K562 (cell line): ENCODE results near the gene EFNA5. TPM values are rescaled to one million over a fixed set of nuclear protein-coding genes. Genes with fewer than 3 reads are reported as not detected.

Experiments used
- ATAC-seq: fragments of 200-7000 bp; cut with Tn5 transposase; 3 replicates; pipeline ENCODE4 v1.9.1; 2020; ENCODE audit warnings: moderate library complexity
- BruUV-seq: library from RNA; stranded (reverse); fragments of 400-500 nt; replicated peaks from 2 replicates; lab custom pipeline; 2021; lab: Mats Ljungman, UMichigan
- CTCF ChIA-PET: fragments of 300-600 bp; formaldehyde crosslinking; extraction: SDS; loops from one replicate; lab custom pipeline; 2021; ENCODE audit warnings: low intra/inter-chr PET ratio; lab: Yijun Ruan, JAX
- POLR2A ChIA-PET: fragments of 300-600, 350-650 bp; sonication (Branson Sonifier 250); formaldehyde crosslinking; extraction: SDS; loops from one replicate; lab custom pipeline; 2021; ENCODE audit warnings: antibody characterized with exemption, inconsistent platforms; lab: Yijun Ruan, JAX
- DNase-seq, 4 experiments: peaks; one replicate each; pipeline versions ENCODE4 v3.0.0 to v3.0.0-alpha.2; 2011 to 2018; ENCODE audit warnings: low spot score in 3 of 4, mixed read lengths in 3 of 4; ENCODE audit errors: extremely low read depth in 1 of 4
- FAIRE-seq: peaks from 2 replicates; lab custom pipeline; 2011; peaks lifted over from hg19 to GRCh38; lab: Jason Lieb, UNC
- H2AFZ ChIP-seq: 2 replicates; pipeline ENCODE4 v1.6.0; 2011; ENCODE audit warnings: low read depth, low read length, control low read depth, inconsistent platforms
- H3K27ac ChIP-seq: fragments of 200-600 bp; 3 replicates; pipeline ENCODE4 v1.8.0; 2011; ENCODE audit warnings: low read depth, mild to moderate bottlenecking, control low read depth, inconsistent platforms, low read length, moderate library complexity, mixed read lengths; ENCODE audit errors: extremely low read depth
- H3K27me3 ChIP-seq, 2 experiments: fragments of 300-600 bp in 1 of 2; 2 replicates in 1 of 2; 3 replicates in 1 of 2; pipeline versions ENCODE4 v1.6.0 to v1.8.0; 2011; ENCODE audit warnings: inconsistent platforms in 2 of 2, low read length in 2 of 2, mild to moderate bottlenecking in 1 of 2, mixed read lengths in 1 of 2, moderate library complexity in 1 of 2; ENCODE audit not compliant: control insufficient read depth in 2 of 2, insufficient read depth in 2 of 2
- H3K36me3 ChIP-seq: fragments of 300-600 bp; 3 replicates; pipeline ENCODE4 v1.8.0; 2011; ENCODE audit warnings: mild to moderate bottlenecking, low read length, inconsistent platforms; ENCODE audit not compliant: control insufficient read depth, insufficient read depth
- H3K4me1 ChIP-seq, 2 experiments: fragments of 200-600 bp in 1 of 2; replicated peaks in 1 of 2; 2 replicates in 1 of 2; 3 replicates in 1 of 2; pipeline versions ENCODE4 v1.5.1 to v1.8.0; 2011; ENCODE audit warnings: inconsistent platforms in 2 of 2, low read length in 2 of 2, mild to moderate bottlenecking in 1 of 2, mixed read lengths in 1 of 2, moderate library complexity in 1 of 2; ENCODE audit not compliant: control insufficient read depth in 2 of 2, insufficient read depth in 2 of 2
- H3K4me2 ChIP-seq: 2 replicates; pipeline ENCODE4 v1.6.1; 2011; ENCODE audit warnings: low read length, control low read depth, inconsistent platforms, mixed read lengths; ENCODE audit not compliant: insufficient read depth
- H3K4me3 ChIP-seq: fragments of 200-600 bp; sonication (generic), shearing (Covaris generic); 2 replicates; pipeline ENCODE4 v1.5.1; 2016; ENCODE audit warnings: control low read depth, inconsistent platforms
- H3K79me2 ChIP-seq: fragments of 200-600 bp; 3 replicates; pipeline ENCODE4 v1.8.0; 2011; ENCODE audit warnings: low read length, inconsistent platforms; ENCODE audit not compliant: control insufficient read depth, insufficient read depth
- H3K9ac ChIP-seq, 2 experiments: 2 replicates each; pipeline versions ENCODE4 v1.6.0 to v1.6.1; 2011; ENCODE audit warnings: low read depth in 2 of 2, low read length in 2 of 2, control low read depth in 1 of 2, inconsistent platforms in 1 of 2, mild to moderate bottlenecking in 1 of 2, mixed read lengths in 1 of 2; ENCODE audit not compliant: insufficient read depth in 1 of 2
- H3K9me1 ChIP-seq: one replicate; pipeline ENCODE4 v1.6.0; 2011; ENCODE audit warnings: inconsistent platforms, mild to moderate bottlenecking, low read length, moderate library complexity; ENCODE audit not compliant: control insufficient read depth, insufficient read depth
- H3K9me3 ChIP-seq: replicated peaks from 2 replicates; pipeline ENCODE4 v1.5.1; 2011; ENCODE audit warnings: low read depth, low read length, inconsistent platforms; ENCODE audit not compliant: control insufficient read depth, insufficient read depth
- H4K20me1 ChIP-seq: replicated peaks from 2 replicates; pipeline ENCODE4 v1.6.1; 2011; ENCODE audit warnings: low read length, inconsistent platforms, mixed read lengths; ENCODE audit not compliant: control insufficient read depth, insufficient read depth
- ETV5 ChIP-seq: sonication (generic); formaldehyde crosslinking; IDR thresholded peaks from 2 replicates; pipeline ENCODE4 v1.4.0; 2020; ENCODE audit warnings: low read depth, mild to moderate bottlenecking, missing genetic modification reagents
- SMARCE1 ChIP-seq: fragments of 450-650 bp; IDR thresholded peaks from 2 replicates; pipeline ENCODE4 v1.7.1; 2016; ENCODE audit warnings: mild to moderate bottlenecking
- WGBS: fragments of 100-300 bp; shearing (Covaris generic); methylation state at CpG from one replicate; pipeline ENCODE4 v1.1.6; 2016; ENCODE audit warnings: low coverage, mixed read lengths; ENCODE audit not compliant: insufficient coverage; ENCODE audit errors: missing lambda C conversion rate; 5-methylcytosine and 5-hydroxymethylcytosine counted together
- in situ Hi-C: fragments of 300-500 bp; cut with MboI; formaldehyde crosslinking; loops from 4 replicates; pipeline ENCODE4 v1.15.0; 2018; ENCODE audit warnings: inconsistent platforms, mixed read lengths
- intact Hi-C: fragments of 100-400 bp; cut with micrococcal nuclease; formaldehyde crosslinking; loops from 2 replicates; pipeline ENCODE4 v1.14.2; 2022
- polyA plus RNA-seq, 8 experiments: library from polyadenylated mRNA; depleted of rRNA in 4 of 8; stranded (reverse) in 5 of 8; unstranded in 3 of 8; fragments of >200 nt; fragmentation: Nextera tagmentation in 2 of 8; fragmentation: Illumina TruSeq in 1 of 8; extraction: Ambion mirVana in 2 of 8; extraction: Trizol in 1 of 8; gene quantifications; 2 replicates each; pipeline versions ENCODE4 v1.2.1 to v1.2.3, GENCODE V29; 2011 to 2014; ENCODE audit warnings: inconsistent platforms in 1 of 8, missing spikeins in 1 of 8
- total RNA-seq, 7 experiments: library from RNA; depleted of rRNA in 6 of 7; stranded (reverse); fragments of >200 nt in 6 of 7; fragmentation: Illumina TruSeq in 2 of 7; extraction: Trizol in 2 of 7; gene quantifications; 2 replicates each; pipeline versions ENCODE4 v1.2.1 to v1.2.3, GENCODE V29; 2011 to 2021; ENCODE audit warnings: low replicate concordance in 1 of 7
- TF ChIP-seq, protein P1 (sequence below): fragments of 250-450 bp; sonication (Bioruptor Pico); IDR thresholded peaks from 2 replicates; pipeline ENCODE4 v1.4.0; 2020

EFNA5 gene
- total and polyA plus RNA-seq, 9 of the 15 experiments (the other 6 are each of a cell fraction or from before 2014, with no cell fraction given): 0.20 TPM; not detected in 8

DNA sequence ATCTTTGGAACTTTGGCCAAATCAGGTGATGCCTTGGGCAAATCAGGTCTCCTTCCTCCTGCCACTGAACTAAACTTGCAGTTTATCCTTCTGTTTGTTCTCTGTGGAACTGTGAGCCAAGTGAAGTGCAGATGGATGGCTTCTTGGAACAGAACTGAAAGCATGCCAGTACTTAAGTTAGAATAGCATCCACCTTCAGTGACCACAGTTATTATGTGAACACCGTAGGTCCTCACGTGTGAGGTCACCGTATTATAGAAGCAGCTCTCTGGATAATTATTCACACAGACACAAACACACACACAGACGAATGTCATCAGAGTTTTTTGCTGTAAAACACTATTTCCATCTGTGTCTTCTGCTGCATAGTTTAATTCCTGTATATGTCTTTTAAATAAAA is 162.6 kb downstream of the EFNA5 start (continued):
- TF ChIP-seq, protein P1, sequence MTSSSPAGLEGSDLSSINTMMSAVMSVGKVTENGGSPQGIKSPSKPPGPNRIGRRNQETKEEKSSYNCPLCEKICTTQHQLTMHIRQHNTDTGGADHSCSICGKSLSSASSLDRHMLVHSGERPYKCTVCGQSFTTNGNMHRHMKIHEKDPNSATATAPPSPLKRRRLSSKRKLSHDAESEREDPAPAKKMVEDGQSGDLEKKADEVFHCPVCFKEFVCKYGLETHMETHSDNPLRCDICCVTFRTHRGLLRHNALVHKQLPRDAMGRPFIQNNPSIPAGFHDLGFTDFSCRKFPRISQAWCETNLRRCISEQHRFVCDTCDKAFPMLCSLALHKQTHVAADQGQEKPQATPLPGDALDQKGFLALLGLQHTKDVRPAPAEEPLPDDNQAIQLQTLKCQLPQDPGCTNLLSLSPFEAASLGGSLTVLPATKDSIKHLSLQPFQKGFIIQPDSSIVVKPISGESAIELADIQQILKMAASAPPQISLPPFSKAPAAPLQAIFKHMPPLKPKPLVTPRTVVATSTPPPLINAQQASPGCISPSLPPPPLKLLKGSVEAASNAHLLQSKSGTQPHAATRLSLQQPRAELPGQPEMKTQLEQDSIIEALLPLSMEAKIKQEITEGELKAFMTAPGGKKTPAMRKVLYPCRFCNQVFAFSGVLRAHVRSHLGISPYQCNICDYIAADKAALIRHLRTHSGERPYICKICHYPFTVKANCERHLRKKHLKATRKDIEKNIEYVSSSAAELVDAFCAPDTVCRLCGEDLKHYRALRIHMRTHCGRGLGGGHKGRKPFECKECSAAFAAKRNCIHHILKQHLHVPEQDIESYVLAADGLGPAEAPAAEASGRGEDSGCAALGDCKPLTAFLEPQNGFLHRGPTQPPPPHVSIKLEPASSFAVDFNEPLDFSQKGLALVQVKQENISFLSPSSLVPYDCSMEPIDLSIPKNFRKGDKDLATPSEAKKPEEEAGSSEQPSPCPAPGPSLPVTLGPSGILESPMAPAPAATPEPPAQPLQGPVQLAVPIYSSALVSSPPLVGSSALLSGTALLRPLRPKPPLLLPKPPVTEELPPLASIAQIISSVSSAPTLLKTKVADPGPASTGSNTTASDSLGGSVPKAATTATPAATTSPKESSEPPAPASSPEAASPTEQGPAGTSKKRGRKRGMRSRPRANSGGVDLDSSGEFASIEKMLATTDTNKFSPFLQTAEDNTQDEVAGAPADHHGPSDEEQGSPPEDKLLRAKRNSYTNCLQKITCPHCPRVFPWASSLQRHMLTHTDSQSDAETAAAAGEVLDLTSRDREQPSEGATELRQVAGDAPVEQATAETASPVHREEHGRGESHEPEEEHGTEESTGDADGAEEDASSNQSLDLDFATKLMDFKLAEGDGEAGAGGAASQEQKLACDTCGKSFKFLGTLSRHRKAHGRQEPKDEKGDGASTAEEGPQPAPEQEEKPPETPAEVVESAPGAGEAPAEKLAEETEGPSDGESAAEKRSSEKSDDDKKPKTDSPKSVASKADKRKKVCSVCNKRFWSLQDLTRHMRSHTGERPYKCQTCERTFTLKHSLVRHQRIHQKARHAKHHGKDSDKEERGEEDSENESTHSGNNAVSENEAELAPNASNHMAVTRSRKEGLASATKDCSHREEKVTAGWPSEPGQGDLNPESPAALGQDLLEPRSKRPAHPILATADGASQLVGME (CRISPR knock-in tag): no peak

DNA sequence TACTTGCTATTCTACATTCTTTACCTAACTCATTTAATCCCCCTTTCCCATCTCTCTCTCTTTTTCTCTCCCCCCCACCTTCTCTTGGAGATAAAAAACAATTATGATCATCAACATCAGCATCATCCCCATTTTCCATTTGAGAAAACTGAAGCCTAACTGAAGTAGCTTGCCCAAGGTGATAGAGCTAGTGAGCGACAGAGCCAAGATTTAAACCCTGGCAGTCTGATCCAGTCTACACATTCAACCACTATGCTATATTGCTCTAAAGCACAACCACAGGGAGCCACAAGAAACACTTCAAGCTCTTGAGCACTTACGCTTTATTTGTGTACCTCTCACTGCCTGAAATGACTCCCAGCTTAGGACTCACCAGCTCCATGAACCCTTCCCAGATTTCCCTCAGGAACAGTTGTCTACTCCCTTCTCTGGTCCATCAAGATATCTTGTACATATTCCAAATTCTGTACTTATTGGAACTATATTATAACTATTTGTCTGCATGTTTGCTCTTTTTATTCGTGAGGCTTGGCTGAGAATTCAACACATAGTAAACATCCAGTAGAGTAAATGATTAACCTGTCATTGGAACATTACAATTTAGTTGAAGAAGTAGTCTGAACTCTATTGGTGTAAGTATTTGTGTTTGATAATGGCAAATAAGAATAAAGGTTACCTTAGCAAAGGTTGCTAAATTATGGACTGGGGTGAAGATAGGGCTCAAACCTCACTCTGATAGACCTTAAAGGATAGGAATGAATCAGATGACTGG is 164.8 kb downstream of the EFNA5 start:
- no peaks in the 10 kb centered on the region for H4K20me1 ChIP-seq
- no peaks in the 10 kb centered on the region for H3K4me1 ChIP-seq
- H3K9me1 ChIP-seq: no peaks in the 10 kb centered on the region
- H3K27me3 ChIP-seq: no peaks in the 10 kb centered on the region
- DNase-seq: no peak
- no peaks in the 10 kb centered on the region for H3K36me3 ChIP-seq
- no peak for ATAC-seq
- H3K4me3 ChIP-seq: no peak overlapping the region
- no peak overlapping the region for H3K9ac ChIP-seq
- H3K27ac ChIP-seq: no peak overlapping the region
- WGBS: 0% methylated on average over 3 of the region's 3 CpGs
- no peak overlapping the region for H2AFZ ChIP-seq
- no peaks in the 10 kb centered on the region for H3K9me3 ChIP-seq
- H3K79me2 ChIP-seq: no peaks in the 10 kb centered on the region
- POLR2A ChIA-PET: interaction anchor here (0.6 kb wide), 1 partner anchor 18 kb away, joined by 3 read pairs; no protein-coding TSS in a partner anchor
- in situ Hi-C loops: no loop called here
- CTCF ChIA-PET: no interaction called here
- FAIRE-seq: no peak
- H3K4me2 ChIP-seq: no peak overlapping the region
- no peak for TF ChIP-seq SMARCE1
- TF ChIP-seq ETV5 (CRISPR knock-in tag): no peak
- intact Hi-C loops: no loop called here
- BruUV-seq: no TSS peak
